ENCODE data around the gene APCDD1.

Gene APCDD1

DNA sequence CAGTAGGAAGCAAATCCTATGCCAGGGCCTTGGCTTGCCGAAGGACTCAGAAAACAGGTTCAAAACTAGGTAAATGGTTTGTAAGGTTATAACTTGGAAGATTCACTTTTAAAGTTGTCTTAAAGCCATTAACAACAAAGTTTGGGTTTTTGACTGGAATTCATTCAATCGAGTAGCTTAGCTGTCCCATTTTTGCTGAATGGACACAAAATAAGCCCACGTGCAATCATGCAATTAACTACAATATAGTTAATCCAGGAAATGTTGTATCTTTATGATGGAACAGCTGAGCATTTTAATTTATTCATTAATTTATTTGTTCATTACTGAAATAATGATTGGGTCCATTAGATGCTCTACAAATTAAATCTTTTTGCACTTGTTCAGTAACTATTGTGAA is 18.3 kb upstream of the APCDD1 start:
- Histone ChIP-seq H3K36me3 (ENCODE audit: control insufficient read depth, insufficient read depth, low read length) (no peaks in the 10 kb centered on the region), H3K4me3 (ENCODE audit: extremely low read depth, insufficient read depth, low read length, poor library complexity, severe bottlenecking) (no peak overlapping the region), H3K27ac (ENCODE audit: low read depth, low read length, severe bottlenecking) (no peak overlapping the region), H3K9me3 (ENCODE audit: control insufficient read depth, low read length) (no peaks in the 10 kb centered on the region), H3K4me1 (ENCODE audit: control insufficient read depth, insufficient read depth, low read length, poor library complexity, severe bottlenecking) (no peaks in the 10 kb centered on the region)
- 96 to 100% methylated on average over 1 to 3 of the region's 3 CpGs for WGBS, 2 experiments (ENCODE audit: insufficient coverage in 2 of 2)

DNA sequence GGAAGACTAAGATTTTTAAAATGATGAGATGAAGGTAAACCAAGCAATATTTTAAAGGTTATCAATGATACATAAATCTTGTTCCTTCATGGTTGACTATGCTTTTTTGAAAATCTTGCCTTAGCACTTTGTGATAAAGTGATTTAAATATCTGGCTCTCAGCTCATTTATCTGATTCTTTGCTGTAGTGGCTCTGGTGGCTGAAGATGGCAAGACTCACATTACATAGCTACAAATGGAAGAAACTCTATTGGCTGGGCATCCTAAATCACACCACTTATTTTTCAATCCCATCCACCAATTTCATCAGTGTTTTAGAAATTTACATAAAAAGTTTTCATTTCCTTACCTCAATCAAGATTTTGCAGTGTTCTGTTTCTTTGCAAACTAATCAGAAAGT is 16.6 kb upstream of the APCDD1 start:
- no peak overlapping the region for H3K4me3 ChIP-seq (ENCODE audit: extremely low read depth, insufficient read depth, low read length, poor library complexity, severe bottlenecking)
- no peaks in the 10 kb centered on the region for H3K36me3 ChIP-seq (ENCODE audit: control insufficient read depth, insufficient read depth, low read length)
- H3K9me3 ChIP-seq (ENCODE audit: control insufficient read depth, low read length) = no peaks in the 10 kb centered on the region
- H3K27ac ChIP-seq (ENCODE audit: low read depth, low read length, severe bottlenecking) = no peak overlapping the region
- no peaks in the 10 kb centered on the region for H3K4me1 ChIP-seq (ENCODE audit: control insufficient read depth, insufficient read depth, low read length, poor library complexity, severe bottlenecking)

DNA sequence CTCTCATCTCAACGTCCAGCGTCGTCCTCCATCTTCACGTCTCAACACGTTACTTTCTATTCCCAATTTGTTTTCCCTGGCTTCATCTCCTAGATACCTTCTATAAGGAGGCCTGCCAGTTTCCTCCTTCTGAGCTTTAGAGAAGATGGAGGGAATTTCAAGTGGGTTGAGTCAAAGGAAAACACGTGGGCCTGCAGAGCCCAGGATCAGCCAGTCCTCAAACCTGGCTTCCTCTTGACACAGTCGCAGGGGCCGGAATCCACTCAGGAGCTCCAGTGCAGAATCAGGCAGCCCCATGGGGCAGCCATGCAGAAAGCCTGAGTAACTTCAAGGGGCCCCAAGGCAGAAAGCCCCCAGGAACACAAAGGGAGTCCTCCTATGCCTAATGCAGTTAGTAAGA is 14.5 kb upstream of the APCDD1 start:
- H3K9me3 ChIP-seq (ENCODE audit: control insufficient read depth, low read length) = no peaks in the 10 kb centered on the region
- H3K27ac ChIP-seq (ENCODE audit: low read depth, low read length, severe bottlenecking) = no peak overlapping the region
- no peaks in the 10 kb centered on the region for H3K4me1 ChIP-seq (ENCODE audit: control insufficient read depth, insufficient read depth, low read length, poor library complexity, severe bottlenecking)
- no peak overlapping the region for H3K4me3 ChIP-seq (ENCODE audit: extremely low read depth, insufficient read depth, low read length, poor library complexity, severe bottlenecking)
- 86 to 87% methylated on average over 7 to 8 of the region's 8 CpGs for WGBS, 2 experiments (ENCODE audit: insufficient coverage in 2 of 2)
- H3K36me3 ChIP-seq (ENCODE audit: control insufficient read depth, insufficient read depth, low read length) = no peaks in the 10 kb centered on the region

DNA sequence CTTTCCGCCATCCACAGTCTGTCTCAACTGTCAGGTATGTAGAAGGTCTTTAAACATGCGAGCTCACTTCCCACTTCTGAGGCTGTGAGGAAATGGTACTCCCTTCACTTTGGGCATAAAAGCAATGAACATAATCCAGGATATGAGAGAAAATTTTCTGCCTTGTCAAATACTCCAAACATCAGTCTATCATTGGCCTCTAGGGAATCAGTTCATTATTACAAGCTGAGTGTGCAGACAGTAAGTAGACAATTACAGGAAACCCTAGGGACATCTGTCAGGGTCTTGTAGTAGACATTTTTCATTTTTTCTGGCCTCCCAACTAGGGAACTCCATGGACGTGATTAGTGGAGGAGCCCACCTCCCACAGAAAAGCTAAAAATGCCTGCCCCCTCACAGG is 13.6 kb upstream of the APCDD1 start:
- Histone ChIP-seq H3K4me3 (ENCODE audit: extremely low read depth, insufficient read depth, low read length, poor library complexity, severe bottlenecking) (no peak overlapping the region), H3K27ac (ENCODE audit: low read depth, low read length, severe bottlenecking) (no peak overlapping the region), H3K9me3 (ENCODE audit: control insufficient read depth, low read length) (no peaks in the 10 kb centered on the region), H3K4me1 (ENCODE audit: control insufficient read depth, insufficient read depth, low read length, poor library complexity, severe bottlenecking) (no peaks in the 10 kb centered on the region), H3K36me3 (ENCODE audit: control insufficient read depth, insufficient read depth, low read length) (no peaks in the 10 kb centered on the region)
- 100% methylated on average over 1 of the region's 3 CpGs for WGBS, 2 experiments (ENCODE audit: insufficient coverage in 2 of 2)

DNA sequence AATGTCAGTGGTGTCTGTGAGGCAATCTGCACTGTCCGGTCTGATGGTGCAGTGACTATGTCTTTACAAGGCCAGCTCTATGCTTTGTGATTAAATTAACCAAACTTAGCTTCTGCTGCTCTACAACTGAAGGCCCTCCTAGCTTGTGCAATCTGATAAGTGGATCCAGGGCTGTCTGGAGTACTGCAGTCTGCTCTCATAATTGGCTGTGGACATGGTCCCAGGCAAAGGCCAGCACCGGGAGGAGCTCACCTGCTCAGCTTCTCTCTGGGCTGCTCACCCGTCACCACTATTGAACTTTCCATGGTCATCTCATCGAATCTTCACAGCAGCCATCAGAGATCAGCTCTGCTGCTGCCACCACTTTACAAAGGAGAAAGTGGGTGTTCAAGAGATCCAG is 13.0 kb upstream of the APCDD1 start:
- H3K36me3 ChIP-seq (ENCODE audit: control insufficient read depth, insufficient read depth, low read length) = no peaks in the 10 kb centered on the region
- H3K9me3 ChIP-seq (ENCODE audit: control insufficient read depth, low read length) = no peaks in the 10 kb centered on the region
- whole genome bisulfite sequencing, 2 experiments (ENCODE audit: insufficient coverage in 2 of 2) = 90 to 100% methylated on average over 2 of the region's 4 CpGs
- H3K4me1 ChIP-seq (ENCODE audit: control insufficient read depth, insufficient read depth, low read length, poor library complexity, severe bottlenecking) = no peaks in the 10 kb centered on the region
- no peak overlapping the region for H3K27ac ChIP-seq (ENCODE audit: low read depth, low read length, severe bottlenecking)
- no peak overlapping the region for H3K4me3 ChIP-seq (ENCODE audit: extremely low read depth, insufficient read depth, low read length, poor library complexity, severe bottlenecking)

DNA sequence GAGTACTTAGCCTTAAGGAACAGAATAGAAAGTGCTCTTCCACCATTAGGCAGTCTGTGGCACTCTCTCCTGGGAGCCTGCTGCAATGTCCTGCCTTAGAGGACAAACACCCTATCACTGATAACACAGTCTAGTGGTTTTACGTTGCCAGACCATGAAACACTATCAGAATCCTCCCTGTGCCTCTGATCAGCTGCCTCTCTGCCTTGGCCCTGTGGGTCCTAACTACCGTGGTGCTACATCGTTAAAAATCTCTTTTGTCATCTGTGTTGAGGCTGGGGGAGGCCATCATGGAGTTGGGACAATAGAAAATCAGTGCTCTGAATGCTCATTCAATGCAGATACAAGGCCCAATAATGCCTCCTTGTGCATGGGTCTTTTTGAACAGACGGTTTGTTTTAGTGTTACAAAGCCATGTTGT is 11.9 kb upstream of the APCDD1 start:
- Histone ChIP-seq H3K4me3 (ENCODE audit: extremely low read depth, insufficient read depth, low read length, poor library complexity, severe bottlenecking) (no peak overlapping the region), H3K27ac (ENCODE audit: low read depth, low read length, severe bottlenecking) (no peak overlapping the region), H3K36me3 (ENCODE audit: control insufficient read depth, insufficient read depth, low read length) (no peaks in the 10 kb centered on the region), H3K4me1 (ENCODE audit: control insufficient read depth, insufficient read depth, low read length, poor library complexity, severe bottlenecking) (no peaks in the 10 kb centered on the region), H3K9me3 (ENCODE audit: control insufficient read depth, low read length) (no peaks in the 10 kb centered on the region)
- 78 to 90% methylated on average over 3 of the region's 4 CpGs for WGBS, 2 experiments (ENCODE audit: insufficient coverage in 2 of 2)

DNA sequence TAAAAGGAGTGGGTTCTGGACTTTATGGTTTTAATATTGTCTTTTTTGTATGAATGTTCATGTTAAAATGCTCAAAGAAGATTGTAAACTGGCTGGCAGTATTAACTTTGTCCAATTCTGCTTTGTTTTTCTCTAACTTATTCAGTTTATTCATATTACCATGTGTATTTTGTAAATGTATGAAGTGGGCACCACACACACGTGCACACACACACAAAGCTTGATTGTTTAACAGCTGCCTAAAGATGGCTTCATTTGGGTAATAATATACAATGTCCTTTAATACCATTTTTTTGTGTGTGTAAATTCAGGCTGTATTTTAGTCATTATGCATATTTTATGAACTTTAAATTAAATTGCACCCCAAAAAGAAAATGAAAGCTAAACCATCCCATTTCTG is 11.4 kb upstream of the APCDD1 start:
- no peak overlapping the region for H3K27ac ChIP-seq (ENCODE audit: low read depth, low read length, severe bottlenecking)
- H3K4me1 ChIP-seq (ENCODE audit: control insufficient read depth, insufficient read depth, low read length, poor library complexity, severe bottlenecking) = no peaks in the 10 kb centered on the region
- no peak overlapping the region for H3K4me3 ChIP-seq (ENCODE audit: extremely low read depth, insufficient read depth, low read length, poor library complexity, severe bottlenecking)
- WGBS, 2 experiments (ENCODE audit: insufficient coverage in 2 of 2) = no CpG with 5 or more reads among the region's 1 CpG
- H3K36me3 ChIP-seq (ENCODE audit: control insufficient read depth, insufficient read depth, low read length) = no peaks in the 10 kb centered on the region
- H3K9me3 ChIP-seq (ENCODE audit: control insufficient read depth, low read length) = no peaks in the 10 kb centered on the region

DNA sequence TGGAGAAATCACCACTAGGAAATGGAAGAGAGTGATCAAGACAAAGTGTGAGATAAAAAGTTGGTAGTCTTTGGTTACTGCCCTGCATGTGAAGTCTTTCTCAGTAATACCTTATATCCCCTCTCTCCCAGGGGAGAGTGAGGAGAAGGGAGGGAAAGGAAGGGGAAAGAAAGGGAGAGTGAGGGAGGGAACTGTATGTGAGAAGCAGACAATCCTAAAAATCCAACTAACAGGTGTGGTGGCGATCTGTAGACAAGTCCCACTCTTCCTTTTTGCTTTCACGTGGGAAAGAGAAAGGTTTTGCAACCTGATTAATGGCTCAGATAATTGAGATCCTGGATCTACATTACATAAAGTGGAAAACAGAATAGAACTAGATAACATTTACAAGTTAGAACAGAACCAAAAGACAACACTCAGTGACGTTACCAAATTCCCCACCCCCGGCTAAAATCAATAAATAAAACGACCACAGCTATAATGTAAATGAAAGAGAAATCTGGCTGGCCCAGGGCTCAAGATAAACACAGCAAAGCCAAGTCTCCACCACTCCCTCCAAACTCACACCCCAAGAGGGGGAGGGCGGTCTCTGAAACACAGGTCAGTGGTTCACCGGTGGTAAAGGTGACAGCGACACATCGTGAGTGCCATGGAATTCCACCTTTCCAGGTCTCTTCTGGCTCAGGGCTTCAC is 10.0 kb upstream of the APCDD1 start:
- WGBS, 2 experiments (ENCODE audit: insufficient coverage in 2 of 2) = 43 to 50% methylated on average over 4 of the region's 9 CpGs
- Histone ChIP-seq H3K4me1 (ENCODE audit: control insufficient read depth, insufficient read depth, low read length, poor library complexity, severe bottlenecking) (no peaks in the 10 kb centered on the region), H3K4me3 (ENCODE audit: extremely low read depth, insufficient read depth, low read length, poor library complexity, severe bottlenecking) (no peak overlapping the region), H3K27ac (ENCODE audit: low read depth, low read length, severe bottlenecking) (no peak overlapping the region), H3K9me3 (ENCODE audit: control insufficient read depth, low read length) (no peaks in the 10 kb centered on the region), H3K36me3 (ENCODE audit: control insufficient read depth, insufficient read depth, low read length) (no peaks in the 10 kb centered on the region)

DNA sequence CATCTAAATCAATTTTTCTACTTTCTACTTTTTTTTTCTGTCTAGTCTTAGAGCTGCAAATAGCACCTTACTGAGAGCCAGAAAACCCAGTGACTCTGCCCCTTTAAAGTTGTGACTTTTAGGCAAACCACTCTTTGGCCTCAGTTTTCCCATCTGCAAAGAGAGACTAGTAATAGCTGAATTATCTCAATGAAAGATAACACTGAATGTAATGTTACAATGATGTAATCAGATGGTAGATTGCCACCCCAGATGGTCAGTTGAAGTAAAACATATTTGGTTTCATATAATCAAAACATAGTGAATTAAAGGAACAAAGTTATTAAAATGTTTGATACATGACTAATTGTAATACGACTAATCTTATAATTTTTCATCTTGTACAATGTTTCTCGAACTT is 5.0 kb upstream of the APCDD1 start:
- WGBS, 2 experiments (ENCODE audit: insufficient coverage in 2 of 2) = no CpG with 5 or more reads among the region's 2 CpGs
- Histone ChIP-seq H3K36me3 (ENCODE audit: control insufficient read depth, insufficient read depth, low read length) (no peaks in the 10 kb centered on the region), H3K27ac (ENCODE audit: low read depth, low read length, severe bottlenecking) (no peak overlapping the region), H3K4me1 (ENCODE audit: control insufficient read depth, insufficient read depth, low read length, poor library complexity, severe bottlenecking) (no peaks in the 10 kb centered on the region), H3K4me3 (ENCODE audit: extremely low read depth, insufficient read depth, low read length, poor library complexity, severe bottlenecking) (no peak overlapping the region), H3K9me3 (ENCODE audit: control insufficient read depth, low read length) (no peaks in the 10 kb centered on the region)

DNA sequence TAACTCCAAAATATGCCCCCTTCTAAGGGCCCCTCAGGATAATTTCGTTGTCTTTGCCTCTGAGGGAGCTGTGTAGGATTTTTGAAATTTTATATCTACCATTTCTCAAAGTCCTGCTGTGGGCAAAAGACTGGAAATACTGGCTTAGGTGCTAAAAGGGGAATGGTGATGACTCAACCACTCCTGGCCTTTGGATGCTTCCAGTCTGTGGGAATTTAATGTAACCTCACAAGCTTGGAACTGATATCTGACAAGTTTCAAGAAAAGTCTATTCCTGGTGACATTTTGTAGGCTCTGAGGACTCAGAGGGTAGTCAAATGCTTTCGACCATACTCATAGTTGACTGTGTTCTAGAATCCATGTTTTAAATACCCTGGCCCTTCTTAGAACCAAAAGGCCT is 3.4 kb upstream of the APCDD1 start:
- 100% methylated on average over 1 of the region's 2 CpGs for WGBS, 2 experiments (ENCODE audit: insufficient coverage in 2 of 2)
- H3K9me3 ChIP-seq (ENCODE audit: control insufficient read depth, low read length) = no peaks in the 10 kb centered on the region
- H3K27ac ChIP-seq (ENCODE audit: low read depth, low read length, severe bottlenecking) = no peak overlapping the region
- H3K4me1 ChIP-seq (ENCODE audit: control insufficient read depth, insufficient read depth, low read length, poor library complexity, severe bottlenecking) = peaks cover 6% of the 10 kb centered on the region
- no peak overlapping the region for H3K4me3 ChIP-seq (ENCODE audit: extremely low read depth, insufficient read depth, low read length, poor library complexity, severe bottlenecking)
- H3K36me3 ChIP-seq (ENCODE audit: control insufficient read depth, insufficient read depth, low read length) = no peaks in the 10 kb centered on the region

DNA sequence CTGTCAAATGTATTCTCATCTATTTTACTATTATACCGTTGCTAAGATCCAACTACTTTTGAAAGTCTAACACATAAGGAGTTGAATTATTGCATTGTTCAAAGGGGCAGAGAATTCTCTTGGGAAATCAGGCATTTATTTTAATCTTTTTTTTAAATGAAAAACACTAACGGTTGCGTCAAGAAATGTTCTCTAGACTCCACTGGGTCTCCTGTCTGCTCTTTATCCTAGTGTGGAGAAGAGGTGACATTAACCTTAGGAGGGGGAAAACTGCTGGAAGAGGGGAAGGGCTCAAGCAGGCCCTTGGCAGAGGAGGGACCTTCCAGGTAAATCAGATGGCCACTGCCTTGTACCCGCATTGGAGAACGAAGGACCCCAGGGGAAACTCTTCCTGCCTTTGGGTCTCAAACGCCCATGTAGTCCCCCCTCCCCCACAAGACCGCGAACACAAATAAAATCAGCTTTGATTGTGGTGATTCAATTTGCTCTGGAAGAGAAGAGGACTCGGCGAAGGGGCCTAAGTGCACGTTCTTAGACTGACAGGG is 1.1 kb upstream of the APCDD1 start:
- Histone ChIP-seq H3K4me3 (ENCODE audit: extremely low read depth, insufficient read depth, low read length, poor library complexity, severe bottlenecking) (no peak overlapping the region), H3K27ac (ENCODE audit: low read depth, low read length, severe bottlenecking) (no peak overlapping the region), H3K36me3 (ENCODE audit: control insufficient read depth, insufficient read depth, low read length) (no peaks in the 10 kb centered on the region), H3K9me3 (ENCODE audit: control insufficient read depth, low read length) (no peaks in the 10 kb centered on the region), H3K4me1 (ENCODE audit: control insufficient read depth, insufficient read depth, low read length, poor library complexity, severe bottlenecking) (peaks cover 8% of the 10 kb centered on the region)
- 41 to 64% methylated on average over 5 of the region's 11 CpGs for WGBS, 2 experiments (ENCODE audit: insufficient coverage in 2 of 2)

All from mesodermal cell (in vitro differentiated cells).